Urinary bladder (tissue), 4 donors: ENCODE results near the gene ACSL3. TPM values are rescaled to one million over a fixed set of nuclear protein-coding genes. Genes with fewer than 3 reads are reported as not detected.
A peak's percentile ranks its signal among the peaks of the same experiment; 100 is the strongest.
"Not testable (repeated sequence)": the region's sequence is repeated elsewhere in the genome, so short reads cannot be mapped to it uniquely, and the experiment has no call there.

ENCODE experiments used
- DNase-seq: peaks from one replicate; pipeline ENCODE4 v3.0.0-alpha.2; 2015; ENCODE audit errors: extremely low spot score
- H3K27ac ChIP-seq: one replicate; pipeline ENCODE4 v1.5.1; 2013; ENCODE audit warnings: low read depth, mild to moderate bottlenecking, moderate library complexity
- H3K36me3 ChIP-seq: one replicate; pipeline ENCODE4 v1.6.1; 2013; ENCODE audit warnings: mild to moderate bottlenecking, moderate library complexity; ENCODE audit not compliant: insufficient read depth
- H3K4me1 ChIP-seq: one replicate; pipeline ENCODE4 v1.6.1; 2013; ENCODE audit warnings: mild to moderate bottlenecking, moderate library complexity; ENCODE audit not compliant: insufficient read depth
- H3K4me3 ChIP-seq: one replicate; pipeline ENCODE4 v1.5.1; 2013; ENCODE audit warnings: low read depth, low read length
- WGBS: extraction: QIAGEN DNeasy Blood & Tissue Kit; methylation state at CpG from one replicate; pipeline ENCODE4 v1.1.7; 2013; 5-methylcytosine and 5-hydroxymethylcytosine counted together
- polyA plus RNA-seq: library from polyadenylated mRNA; stranded (reverse); fragments of 200-250 nt; gene quantifications from one replicate; pipeline ENCODE4 v1.2.3, GENCODE V29; 2013
- total RNA-seq: library from RNA; depleted of rRNA; stranded (reverse); fragments of >200 nt; gene quantifications from one replicate; pipeline ENCODE4 v1.2.3, GENCODE V29; 2014
- donor health status: healthy with polysubstance abuse.
- donor health status: healthy.

Gene ACSL3
- total and polyA plus RNA-seq, 2 donors, result 26.3 to 136 TPM

GRCh38 chr2:222862106-222862908 is 1.5 kb downstream of the ACSL3 start:
- DNase-seq, result peak; percentile 31
- Histone ChIP-seq H3K27ac (no peak overlapping the region), H3K4me3 (peak overlapping the region; percentile 87), H3K36me3 (no peaks in the 10 kb centered on the region), H3K4me1 (peaks cover 1% of the 10 kb centered on the region)
- 18% methylated on average over 7 of the region's 7 CpGs for WGBS

DNA sequence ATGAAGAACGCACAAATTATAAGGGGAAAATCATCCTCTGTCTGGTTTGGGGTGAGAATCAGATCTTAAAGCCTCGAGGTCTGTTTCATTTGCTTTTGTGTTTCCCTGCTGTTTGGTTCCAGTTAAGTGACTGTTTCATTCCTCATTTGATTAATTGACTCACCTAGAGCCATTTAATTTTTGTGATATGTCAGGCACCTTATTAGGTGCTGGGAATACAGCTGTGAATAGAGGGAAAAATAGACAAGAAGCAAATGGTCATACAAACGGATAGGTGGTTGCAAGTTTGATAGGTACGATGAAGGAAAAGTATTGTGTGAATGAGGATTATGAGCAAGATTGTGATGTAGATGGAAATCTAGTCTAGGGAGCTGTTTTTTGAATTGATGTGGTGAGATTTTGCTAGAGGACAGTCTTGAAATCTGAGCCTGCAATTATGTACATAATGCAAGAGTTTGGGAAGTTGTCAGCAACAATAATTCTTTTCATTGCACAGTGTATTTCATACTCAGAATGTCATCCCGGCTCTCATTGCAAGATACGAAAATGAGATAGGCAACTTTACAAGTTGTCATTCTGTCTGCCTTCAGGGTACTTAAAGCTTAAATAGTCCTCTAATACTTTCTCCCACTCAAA is 2.2 kb downstream of the ACSL3 start:
- H3K4me1 ChIP-seq, result peaks cover 1% of the 10 kb centered on the region
- 69% methylated on average over 6 of the region's 6 CpGs for WGBS
- H3K27ac ChIP-seq, result no peak overlapping the region
- H3K4me3 ChIP-seq, result no peak overlapping the region
- DNase-seq, result no peak
- H3K36me3 ChIP-seq, result no peaks in the 10 kb centered on the region

DNA sequence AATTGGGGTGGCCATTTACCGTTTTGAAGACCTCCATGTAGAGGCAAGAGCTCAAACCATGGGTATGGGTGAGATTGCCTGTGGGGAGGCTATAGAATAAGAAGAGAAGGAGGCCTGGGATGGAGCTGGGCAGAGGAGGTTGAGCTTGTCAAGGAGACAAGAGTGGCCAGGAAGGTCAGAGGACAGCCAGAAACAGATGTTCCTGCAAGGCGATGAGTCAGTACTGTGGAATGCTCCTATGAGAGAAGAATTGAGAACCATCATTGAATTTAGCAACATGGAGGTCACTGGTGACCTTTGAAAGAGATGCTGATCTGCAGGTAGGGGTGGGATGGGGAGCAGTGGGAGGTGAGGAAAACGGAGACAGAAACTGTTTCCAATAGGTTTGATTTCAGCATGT is 3.5 kb downstream of the ACSL3 start:
- Histone ChIP-seq H3K4me3 (no peak overlapping the region), H3K4me1 (peaks cover 1% of the 10 kb centered on the region), H3K36me3 (no peaks in the 10 kb centered on the region), H3K27ac (no peak overlapping the region)
- 86% methylated on average over 3 of the region's 3 CpGs for WGBS
- no peak for DNase-seq

GRCh38 chr2:222865301-222865700 is 4.5 kb downstream of the ACSL3 start:
- 86% methylated on average over 2 of the region's 2 CpGs for WGBS
- Histone ChIP-seq H3K4me1 (peaks cover 1% of the 10 kb centered on the region), H3K36me3 (no peaks in the 10 kb centered on the region), H3K27ac (no peak overlapping the region), H3K4me3 (no peak overlapping the region)
- no peak for DNase-seq

DNA sequence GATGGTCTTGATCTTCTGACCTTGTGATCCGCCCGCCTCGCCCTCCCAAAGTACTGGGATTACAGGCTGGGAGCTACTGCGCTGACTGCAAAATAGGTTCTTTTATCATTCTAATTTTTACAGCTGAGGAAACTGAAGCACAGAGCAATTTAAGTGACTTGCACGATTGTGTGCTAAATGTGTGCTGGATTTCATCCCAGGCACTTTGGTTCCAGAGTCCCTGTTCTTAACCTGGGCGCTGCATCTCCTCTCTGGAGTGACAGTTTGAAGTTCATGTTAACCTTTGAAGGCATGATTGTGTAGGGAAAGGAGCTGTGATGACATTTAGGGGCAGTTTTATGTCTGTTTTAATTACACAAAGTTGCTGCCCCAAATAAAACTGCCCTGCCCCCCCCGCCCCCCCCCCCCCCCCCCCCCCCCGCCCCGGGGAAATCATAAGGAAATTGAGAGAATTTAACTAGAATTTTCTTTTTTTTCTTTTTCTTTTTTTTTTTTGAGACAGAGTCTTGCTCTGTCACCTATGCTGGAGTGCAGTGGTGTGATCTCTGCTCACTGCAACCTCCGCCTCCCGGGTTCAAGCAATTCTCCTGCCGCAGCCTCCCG is 5.6 kb downstream of the ACSL3 start:
- H3K4me1 ChIP-seq, result peaks cover 1% of the 10 kb centered on the region
- H3K27ac ChIP-seq, result no peak overlapping the region
- 86% methylated on average over 13 of the region's 13 CpGs for WGBS
- H3K4me3 ChIP-seq, result no peak overlapping the region
- DNase-seq, result no peak
- H3K36me3 ChIP-seq, result no peaks in the 10 kb centered on the region

DNA sequence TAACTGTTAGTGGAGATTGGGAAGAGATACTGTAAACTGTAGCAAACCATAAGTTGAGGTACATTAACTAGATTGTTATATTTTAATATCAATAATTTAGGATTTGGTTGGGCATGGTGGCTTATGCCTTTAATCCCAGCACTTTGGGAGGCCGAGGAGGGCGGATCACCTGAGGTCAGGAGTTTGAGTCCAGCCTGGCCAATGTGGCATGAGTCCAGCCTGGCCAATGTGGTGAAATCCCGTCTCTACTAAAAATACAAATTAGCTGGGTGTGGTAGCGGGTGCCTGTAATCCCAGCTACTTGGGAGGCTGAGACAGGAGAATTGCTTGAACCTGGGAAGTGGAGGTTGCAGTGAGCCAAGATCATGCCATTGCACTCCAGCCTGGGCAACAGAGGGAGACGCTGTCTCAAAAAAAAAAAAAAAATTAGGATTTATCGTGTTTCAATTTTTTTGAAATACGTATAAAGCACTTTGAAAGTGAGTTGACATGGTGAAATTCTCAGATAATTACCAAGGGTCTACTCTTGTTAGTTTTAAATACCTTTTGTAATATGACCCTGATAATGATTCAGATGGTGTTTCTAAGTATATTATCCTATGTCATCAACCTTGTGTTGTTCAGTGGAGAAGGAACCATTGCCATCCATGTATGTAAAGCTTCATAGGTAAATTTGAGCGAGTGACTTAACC is 7.9 kb downstream of the ACSL3 start:
- H3K27ac ChIP-seq, H3K4me1 ChIP-seq, H3K4me3 ChIP-seq, DNase-seq, H3K36me3 ChIP-seq: not testable (repeated sequence)
- WGBS, result 96% methylated on average over 8 of the region's 8 CpGs

DNA sequence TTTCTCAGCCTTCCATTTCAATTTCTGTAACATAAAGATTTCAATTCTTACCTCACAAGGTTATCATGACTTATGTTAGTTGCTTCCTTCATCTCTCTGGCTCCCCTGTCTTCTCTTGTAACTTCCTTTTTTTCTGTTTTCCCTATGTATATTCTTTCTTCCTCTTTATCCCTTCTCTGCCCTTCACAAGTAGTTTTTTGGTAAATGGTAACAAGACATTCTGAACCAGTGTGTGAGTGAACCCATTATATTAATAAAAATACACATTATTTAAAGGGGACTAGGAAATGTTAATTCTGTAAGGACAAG is 8.4 kb downstream of the ACSL3 start:
- no peak overlapping the region for H3K4me3 ChIP-seq
- no peak overlapping the region for H3K27ac ChIP-seq
- DNase-seq, result no peak
- no peaks in the 10 kb centered on the region for H3K36me3 ChIP-seq
- H3K4me1 ChIP-seq, result peaks cover 1% of the 10 kb centered on the region

DNA sequence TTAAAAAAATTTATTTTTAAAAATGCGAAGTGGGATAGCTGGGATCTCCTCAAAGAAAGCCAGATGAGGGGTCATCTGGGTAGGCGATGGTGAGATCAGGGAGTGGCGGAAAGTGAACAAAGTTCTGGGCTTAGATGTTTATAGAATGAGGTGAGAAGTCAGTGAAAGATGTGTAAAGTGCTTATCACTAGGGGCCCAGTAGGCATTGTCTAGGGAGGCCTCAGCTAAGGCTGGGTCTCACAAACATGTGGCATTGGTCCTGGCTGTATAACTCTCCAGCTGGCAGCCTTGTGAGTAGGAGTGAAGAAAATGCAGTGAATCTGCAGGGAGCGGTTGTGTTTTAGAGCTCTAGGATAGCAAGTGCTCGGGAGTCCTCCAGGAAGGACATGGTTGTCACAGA is 10.5 kb downstream of the ACSL3 start:
- DNase-seq, result no peak
- Histone ChIP-seq H3K4me1 (no peaks in the 10 kb centered on the region), H3K4me3 (no peak overlapping the region), H3K36me3 (no peaks in the 10 kb centered on the region), H3K27ac (no peak overlapping the region)
- 98% methylated on average over 5 of the region's 5 CpGs for WGBS

DNA sequence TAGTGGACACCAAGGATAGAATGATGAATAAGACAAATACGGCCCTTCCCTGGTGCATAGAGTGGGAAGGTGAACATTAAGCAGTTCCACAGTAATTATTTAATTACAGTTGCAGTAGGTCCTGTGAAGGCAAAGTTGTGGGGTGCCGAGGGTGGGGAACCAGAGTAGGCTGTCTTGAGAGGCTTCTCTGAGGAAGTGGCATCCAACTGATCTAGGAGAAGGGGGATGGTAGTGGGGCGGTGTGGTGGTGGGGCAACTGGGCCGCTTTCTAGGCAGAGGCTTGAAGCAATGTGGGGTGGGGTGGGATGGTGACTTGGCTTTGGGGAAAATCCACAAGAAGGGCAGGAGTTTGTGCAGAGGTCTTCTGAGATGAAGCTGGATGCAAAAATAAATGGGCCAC is 11.7 kb downstream of the ACSL3 start:
- no peak overlapping the region for H3K4me3 ChIP-seq
- 93% methylated on average over 4 of the region's 4 CpGs for WGBS
- H3K27ac ChIP-seq, result no peak overlapping the region
- DNase-seq, result no peak
- H3K36me3 ChIP-seq, result no peaks in the 10 kb centered on the region
- no peaks in the 10 kb centered on the region for H3K4me1 ChIP-seq

DNA sequence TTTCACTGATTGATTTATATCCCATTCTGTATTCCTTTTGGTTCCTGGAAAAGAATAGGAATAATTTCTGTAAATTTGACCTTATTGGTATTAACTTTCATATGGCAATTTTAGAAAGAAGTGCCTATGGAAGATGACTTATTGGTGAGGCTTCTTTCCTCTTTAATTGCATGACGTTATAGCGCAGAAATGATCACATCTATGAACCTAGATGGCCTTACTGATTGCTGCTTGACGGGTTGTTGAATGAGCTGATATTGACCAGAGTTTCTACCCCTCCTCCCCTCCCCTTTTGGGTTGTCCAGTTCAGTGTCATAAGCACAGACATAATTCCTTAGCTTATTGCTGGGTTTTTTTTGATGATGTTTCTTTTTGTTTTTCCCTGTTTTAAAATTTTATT is 14.6 kb downstream of the ACSL3 start:
- WGBS, result 84% methylated on average over 3 of the region's 3 CpGs

DNA sequence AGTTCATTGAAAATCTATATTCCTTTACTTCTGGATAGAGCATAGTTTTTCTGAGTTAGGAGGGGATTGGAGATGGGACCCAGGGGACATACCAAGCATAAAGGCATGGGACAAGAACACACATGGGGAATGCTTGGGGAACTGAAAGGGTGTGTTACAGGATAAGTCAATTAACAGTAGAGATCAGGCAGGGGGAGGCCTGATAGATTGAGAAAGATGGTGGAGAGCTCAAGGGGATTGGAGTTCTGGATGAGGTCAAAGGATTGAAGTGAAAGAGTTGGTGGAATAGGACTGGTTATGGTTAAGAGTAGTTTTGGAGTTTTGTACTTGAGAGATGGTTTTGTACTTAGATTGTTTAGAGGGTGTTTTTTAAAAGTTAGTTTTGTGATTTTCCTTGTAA is 16.1 kb downstream of the ACSL3 start:
- Histone ChIP-seq H3K36me3 (no peaks in the 10 kb centered on the region), H3K27ac (no peak overlapping the region), H3K4me1 (no peaks in the 10 kb centered on the region), H3K4me3 (no peak overlapping the region)
- DNase-seq, result no peak

More for the DNA sequence above, 14.6 kb downstream of the ACSL3 start:
- Histone ChIP-seq H3K4me1 (no peaks in the 10 kb centered on the region), H3K27ac (no peak overlapping the region), H3K4me3 (no peak overlapping the region), H3K36me3 (no peaks in the 10 kb centered on the region)
- no peak for DNase-seq

- Histone ChIP-seq H3K4me3 (no peak overlapping the region), H3K4me1 (no peaks in the 10 kb centered on the region), H3K27ac (no peak overlapping the region), H3K36me3 (no peaks in the 10 kb centered on the region)
- DNase-seq, result no peak
- WGBS, result 88% methylated on average over 2 of the region's 2 CpGs
Measured at GRCh38 chr2:222877556-222878300, 16.9 kb downstream of the ACSL3 start.

DNA sequence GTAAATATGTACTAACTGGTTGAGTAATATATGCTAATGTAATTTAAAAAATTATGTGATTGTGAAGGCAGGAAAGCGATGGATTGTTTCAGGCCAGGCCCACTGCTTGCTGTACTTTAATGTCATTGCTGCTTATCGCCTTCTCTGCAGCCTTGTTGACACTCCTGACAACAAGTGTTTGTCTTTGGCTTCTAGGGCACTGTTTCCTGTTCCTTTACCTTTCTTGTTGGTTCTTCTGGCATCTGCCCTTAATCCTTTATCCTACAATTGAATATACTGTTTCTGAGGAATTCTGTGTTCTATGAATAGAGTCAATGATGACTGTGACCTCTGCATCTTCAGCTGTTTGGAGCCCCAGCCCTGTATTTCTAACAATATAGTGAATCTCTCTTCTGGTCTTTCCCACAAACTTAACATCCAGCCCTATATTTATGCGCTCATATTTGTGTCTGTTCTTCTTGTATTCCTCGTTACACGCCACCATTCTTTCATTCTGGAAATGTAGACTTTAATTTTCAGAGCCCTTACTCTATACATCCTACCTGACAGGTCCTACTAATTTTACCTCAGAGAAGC is 17.6 kb downstream of the ACSL3 start:
- no peaks in the 10 kb centered on the region for H3K4me1 ChIP-seq
- no peak overlapping the region for H3K4me3 ChIP-seq
- WGBS, result 96% methylated on average over 5 of the region's 5 CpGs
- no peaks in the 10 kb centered on the region for H3K36me3 ChIP-seq
- DNase-seq, result no peak
- no peak overlapping the region for H3K27ac ChIP-seq
